GM06990 (cell line): ENCODE results near the gene TMSB15C.
A peak's percentile ranks its signal among the peaks of the same experiment; 100 is the strongest.

Source experiments
- DNase-seq: peaks from one replicate; pipeline ENCODE4 v3.0.0-alpha.2; 2011; ENCODE audit not compliant: insufficient read length; ENCODE audit errors: extremely low read depth
- H3K27me3 ChIP-seq: replicated peaks from 2 replicates; pipeline ENCODE4 v1.6.0; 2011; ENCODE audit warnings: low read length; ENCODE audit not compliant: control insufficient read depth, insufficient read depth
- H3K36me3 ChIP-seq: 2 replicates; pipeline ENCODE4 v1.5.1; 2011; ENCODE audit warnings: low read length; ENCODE audit not compliant: control insufficient read depth, insufficient read depth
- H3K4me3 ChIP-seq: replicated peaks from 2 replicates; pipeline ENCODE4 v1.5.1; 2011; ENCODE audit warnings: low read depth, mild to moderate bottlenecking, control low read depth, low read length
- CTCF ChIP-seq: IDR thresholded peaks from 2 replicates; pipeline ENCODE4 v1.5.1; 2011; ENCODE audit warnings: low read length, control low read depth, mild to moderate bottlenecking, inconsistent platforms; ENCODE audit not compliant: insufficient read depth, poor library complexity, severe bottlenecking

Gene TMSB15C

GRCh38 chrX:104108955-104109354 lies 32.9 kb upstream of the TMSB15C start:
- no peak for DNase-seq
- Histone ChIP-seq H3K4me3 (no peak overlapping the region), H3K36me3 (no peaks in the 10 kb centered on the region), H3K27me3 (no peaks in the 10 kb centered on the region)
- TF ChIP-seq CTCF, result no peak

DNA sequence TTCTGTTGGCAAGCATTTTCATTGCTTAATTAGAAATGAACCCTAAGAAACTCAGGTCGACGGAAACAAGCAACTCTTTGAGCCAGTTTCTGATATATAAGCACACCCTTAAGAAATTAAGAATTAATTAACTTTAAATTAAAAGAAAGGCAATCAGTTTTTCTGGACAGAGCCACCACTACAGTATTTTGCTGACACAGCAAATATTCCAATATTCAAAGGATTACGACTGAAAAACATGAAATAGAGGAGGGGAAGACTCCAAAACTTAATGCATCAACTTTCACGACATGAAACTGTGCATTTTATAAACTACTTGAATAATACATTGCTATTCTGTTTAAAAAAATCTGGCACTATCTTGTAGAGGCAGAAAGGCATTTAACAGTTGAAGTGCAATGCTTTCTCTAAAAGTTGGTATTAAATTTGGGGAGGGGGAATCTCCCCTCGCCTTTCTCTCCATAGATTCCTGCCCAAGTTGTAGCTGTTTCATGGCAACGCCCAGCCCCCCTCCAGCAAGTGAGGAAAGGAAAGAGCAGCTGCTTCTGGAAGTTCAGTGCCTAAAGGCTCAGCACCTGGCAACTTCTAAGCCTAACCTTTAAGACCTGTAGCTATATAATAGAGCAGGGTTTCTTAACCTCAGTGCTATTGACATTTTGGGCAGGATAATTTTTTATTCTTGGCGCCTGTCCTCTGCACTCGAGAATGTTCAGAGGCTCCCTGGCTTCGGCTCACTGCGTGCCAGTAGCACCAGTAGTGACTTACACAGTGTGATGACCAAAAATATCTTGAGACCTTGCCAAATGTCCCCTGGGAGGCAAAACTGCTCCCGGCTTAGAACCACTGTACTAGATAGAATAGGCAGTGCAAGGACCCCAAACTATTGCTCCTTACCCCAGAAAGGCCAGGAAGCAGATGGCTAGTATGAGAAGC lies 29.6 kb upstream of the TMSB15C start:
- H3K4me3 ChIP-seq, result no peak overlapping the region
- no peaks in the 10 kb centered on the region for H3K36me3 ChIP-seq
- DNase-seq, result no peak
- no peak for TF ChIP-seq CTCF
- H3K27me3 ChIP-seq, result no peaks in the 10 kb centered on the region; the same call in 1 of the 2 replicates

GRCh38 chrX:104104676-104105075 lies 28.6 kb upstream of the TMSB15C start:
- H3K4me3 ChIP-seq, result no peak overlapping the region
- H3K27me3 ChIP-seq, result no peaks in the 10 kb centered on the region; the same call in 1 of the 2 replicates
- DNase-seq, result no peak
- no peak for TF ChIP-seq CTCF
- H3K36me3 ChIP-seq, result no peaks in the 10 kb centered on the region

DNA sequence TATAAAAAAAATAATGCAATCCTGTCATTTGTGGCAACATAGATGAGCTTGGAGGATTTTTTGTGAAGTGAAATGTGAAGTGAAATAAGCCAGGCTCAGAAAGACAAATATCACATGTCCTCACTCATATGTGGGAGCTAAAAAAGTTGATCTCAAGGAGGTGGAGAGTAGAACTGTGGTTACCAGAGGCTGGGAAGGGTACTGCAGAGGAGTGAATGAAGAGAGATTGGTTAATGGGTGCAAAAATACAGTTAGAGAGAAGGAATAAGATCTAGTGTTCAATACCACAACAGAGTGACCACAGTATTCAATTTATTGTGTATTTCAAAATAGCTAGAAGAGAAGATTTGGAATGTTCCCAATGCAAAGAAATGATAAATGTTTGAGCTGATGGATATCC lies 22.9 kb upstream of the TMSB15C start:
- DNase-seq, result no peak
- TF ChIP-seq CTCF, result no peak

DNA sequence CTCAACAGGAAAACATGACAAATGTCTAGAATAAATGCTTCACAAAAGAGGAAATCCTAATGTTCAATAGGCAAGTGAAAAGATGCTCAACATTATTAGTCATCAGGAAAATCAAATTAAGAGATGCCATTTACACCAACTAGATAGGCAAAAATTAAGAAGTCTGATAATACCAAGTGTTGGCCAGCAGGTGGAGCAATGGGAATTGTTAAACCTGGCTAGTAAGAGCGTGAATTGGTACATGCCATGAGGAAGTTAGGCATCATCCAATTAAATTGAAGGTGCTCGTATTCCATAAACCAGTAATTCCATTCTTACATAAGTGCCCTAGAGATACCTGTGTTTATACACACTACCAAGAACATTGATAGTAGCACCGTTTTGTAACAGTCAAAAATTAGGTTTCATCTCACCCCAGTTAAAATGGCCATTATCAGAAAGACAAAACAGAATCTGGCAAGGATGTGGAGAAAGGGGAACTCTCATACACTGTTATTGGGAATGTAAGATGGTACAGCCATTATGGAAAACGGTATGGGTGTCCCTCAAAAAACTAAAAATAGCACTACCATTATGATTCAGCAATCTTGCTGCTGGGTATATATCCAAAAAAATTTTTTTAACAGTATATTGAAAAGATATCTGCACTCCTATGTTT lies 22.2 kb upstream of the TMSB15C start:
- no peak for DNase-seq
- no peak overlapping the region for H3K4me3 ChIP-seq

More for the DNA sequence above, 22.9 kb upstream of the TMSB15C start:
- H3K27me3 ChIP-seq, result no peaks in the 10 kb centered on the region; the same call in 1 of the 2 replicates
- H3K36me3 ChIP-seq, result no peaks in the 10 kb centered on the region
- H3K4me3 ChIP-seq, result no peak overlapping the region

More for the DNA sequence above, 22.2 kb upstream of the TMSB15C start:
- Histone ChIP-seq H3K36me3 (no peaks in the 10 kb centered on the region), H3K27me3 (no peaks in the 10 kb centered on the region; the same call in 1 of the 2 replicates)
- TF ChIP-seq CTCF, result peak; percentile 61
